ENCODE data around the gene ARHGAP40. TPM values are rescaled to one million over a fixed set of nuclear protein-coding genes. Genes with fewer than 3 reads are reported as not detected.
A peak's percentile ranks its signal among the peaks of the same experiment; 100 is the strongest.

Gene ARHGAP40
- total and polyA plus RNA-seq, 2 of the 13 experiments (the other 11 are each of a cell fraction or from before 2014, with no cell fraction given), result 0.75 to 2.1 TPM

GRCh38 chr20:38645980-38646858, 44.6 kb downstream of the ARHGAP40 start (continued):
- TF ChIP-seq ZNF674 (CRISPR knock-in tag; IDR thresholded peaks at IDR 0.05; ENCODE audit: low read depth), result no peak
- TF ChIP-seq SIN3B (IDR thresholded peaks at IDR 0.05; ENCODE audit: low read length), result no peak
- TF ChIP-seq ZNF451 (CRISPR knock-in tag; IDR thresholded peaks at IDR 0.05), result no peak
- no peak for TF ChIP-seq ETS1 (CRISPR knock-in tag; IDR thresholded peaks at IDR 0.05)
- 0 out of 2 replicates have a peak, but pooled peaks have one; percentile 34 for TF ChIP-seq RNF2 (conservative IDR thresholded peaks at IDR 0.05; ENCODE audit: low read depth)
- TF ChIP-seq, protein P1, sequence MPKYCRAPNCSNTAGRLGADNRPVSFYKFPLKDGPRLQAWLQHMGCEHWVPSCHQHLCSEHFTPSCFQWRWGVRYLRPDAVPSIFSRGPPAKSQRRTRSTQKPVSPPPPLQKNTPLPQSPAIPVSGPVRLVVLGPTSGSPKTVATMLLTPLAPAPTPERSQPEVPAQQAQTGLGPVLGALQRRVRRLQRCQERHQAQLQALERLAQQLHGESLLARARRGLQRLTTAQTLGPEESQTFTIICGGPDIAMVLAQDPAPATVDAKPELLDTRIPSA (CRISPR knock-in tag; IDR thresholded peaks at IDR 0.05; ENCODE audit: borderline replicate concordance), result no peak
- TF ChIP-seq ATF7 (IDR thresholded peaks at IDR 0.05), result no peak
- TF ChIP-seq ATF7 (CRISPR knock-in tag; IDR thresholded peaks at IDR 0.05), result no peak
- TF ChIP-seq ZC3H13 (CRISPR knock-in tag; IDR thresholded peaks at IDR 0.05), result no peak
- TF ChIP-seq ZSCAN5A (CRISPR knock-in tag; IDR thresholded peaks at IDR 0.05; ENCODE audit: borderline replicate concordance), result no peak
- no peak for TF ChIP-seq REL (CRISPR knock-in tag; conservative IDR thresholded peaks at IDR 0.05)
- TF ChIP-seq, protein P2, sequence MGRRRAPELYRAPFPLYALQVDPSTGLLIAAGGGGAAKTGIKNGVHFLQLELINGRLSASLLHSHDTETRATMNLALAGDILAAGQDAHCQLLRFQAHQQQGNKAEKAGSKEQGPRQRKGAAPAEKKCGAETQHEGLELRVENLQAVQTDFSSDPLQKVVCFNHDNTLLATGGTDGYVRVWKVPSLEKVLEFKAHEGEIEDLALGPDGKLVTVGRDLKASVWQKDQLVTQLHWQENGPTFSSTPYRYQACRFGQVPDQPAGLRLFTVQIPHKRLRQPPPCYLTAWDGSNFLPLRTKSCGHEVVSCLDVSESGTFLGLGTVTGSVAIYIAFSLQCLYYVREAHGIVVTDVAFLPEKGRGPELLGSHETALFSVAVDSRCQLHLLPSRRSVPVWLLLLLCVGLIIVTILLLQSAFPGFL (CRISPR knock-in tag; IDR thresholded peaks at IDR 0.05), result no peak
- no peak for TF ChIP-seq KAT2B (IDR thresholded peaks at IDR 0.05; ENCODE audit: borderline replicate concordance, low read depth, low read length)
- TF ChIP-seq SP140L (CRISPR knock-in tag; IDR thresholded peaks at IDR 0.05; ENCODE audit: borderline replicate concordance), result no peak; the same call in 1 of the 2 replicates
- TF ChIP-seq KDM2A (CRISPR knock-in tag; IDR thresholded peaks at IDR 0.05; ENCODE audit: borderline replicate concordance, low read depth), result peak; percentile 97
- no peak for TF ChIP-seq ZNF709 (CRISPR knock-in tag; IDR thresholded peaks at IDR 0.05)
- TF ChIP-seq ARHGAP35 (CRISPR knock-in tag; IDR thresholded peaks at IDR 0.05; ENCODE audit: borderline replicate concordance), result no peak; the same call in 1 of the 2 replicates
- peak; percentile 87 for TF ChIP-seq ZBTB38 (CRISPR knock-in tag; IDR thresholded peaks at IDR 0.05)
- no peak for TF ChIP-seq NFE2L2 (IDR thresholded peaks at IDR 0.05; ENCODE audit: low read length)
- TF ChIP-seq PBX3 (CRISPR knock-in tag; IDR thresholded peaks at IDR 0.05; ENCODE audit: borderline replicate concordance), result no peak
- peak; percentile 37; the same call in 1 of the 2 replicates for TF ChIP-seq ELF3 (CRISPR knock-in tag; IDR thresholded peaks at IDR 0.05)
- TF ChIP-seq ZNF605 (CRISPR knock-in tag; IDR thresholded peaks at IDR 0.05), result no peak
- no peak for TF ChIP-seq RBM22 (optimal IDR thresholded peaks at IDR 0.05; ENCODE audit: low read length)
- TF ChIP-seq, protein P3, sequence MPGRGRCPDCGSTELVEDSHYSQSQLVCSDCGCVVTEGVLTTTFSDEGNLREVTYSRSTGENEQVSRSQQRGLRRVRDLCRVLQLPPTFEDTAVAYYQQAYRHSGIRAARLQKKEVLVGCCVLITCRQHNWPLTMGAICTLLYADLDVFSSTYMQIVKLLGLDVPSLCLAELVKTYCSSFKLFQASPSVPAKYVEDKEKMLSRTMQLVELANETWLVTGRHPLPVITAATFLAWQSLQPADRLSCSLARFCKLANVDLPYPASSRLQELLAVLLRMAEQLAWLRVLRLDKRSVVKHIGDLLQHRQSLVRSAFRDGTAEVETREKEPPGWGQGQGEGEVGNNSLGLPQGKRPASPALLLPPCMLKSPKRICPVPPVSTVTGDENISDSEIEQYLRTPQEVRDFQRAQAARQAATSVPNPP (CRISPR knock-in tag; IDR thresholded peaks at IDR 0.05), result no peak
